Amniotic epithelial cell (primary cell): ENCODE results near the gene EEF1AKMT4.
"Not testable (repeated sequence)": the region's sequence is repeated elsewhere in the genome, so short reads cannot be mapped to it uniquely, and the experiment has no call there.

Source experiments
- DNase-seq: peaks from one replicate; pipeline ENCODE4 v3.0.0-alpha.2; 2010; ENCODE audit warnings: low read depth

Gene EEF1AKMT4

GRCh38 chr3:184260724-184261269 lies 11.3 kb downstream of the EEF1AKMT4 start:
- DNase-seq: no peak

DNA sequence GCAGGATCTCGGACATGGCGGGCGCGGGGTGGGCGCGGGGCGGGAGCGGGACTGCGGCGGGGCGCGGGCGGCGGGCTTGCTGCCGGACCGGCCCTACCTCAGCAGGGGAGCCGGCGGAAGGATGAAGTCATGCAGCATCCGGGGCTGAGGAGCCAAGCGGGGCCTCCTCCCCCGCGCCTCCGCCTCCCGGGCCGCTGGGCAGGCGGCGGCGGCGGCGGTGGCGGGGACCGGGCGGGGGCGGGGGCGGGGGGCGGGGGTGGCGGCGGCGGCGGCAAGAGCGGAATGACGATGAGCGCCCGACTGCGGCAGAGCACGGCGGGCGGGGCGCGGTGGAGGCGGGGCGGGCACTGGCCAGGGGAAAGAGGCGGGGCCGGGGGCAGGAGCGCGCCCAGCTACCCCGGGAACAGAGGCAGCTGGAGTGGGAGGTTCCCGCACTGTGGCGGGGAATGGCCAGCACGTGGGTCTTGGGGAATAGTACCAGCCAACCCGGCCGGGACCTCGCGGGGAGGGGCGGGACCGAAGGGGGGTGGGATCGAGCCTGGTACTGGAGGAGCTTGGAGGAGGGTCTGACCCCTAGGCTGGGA lies 11.9 kb downstream of the EEF1AKMT4 start, which contains the start of gene CAMK2N2:
CAMK2N2 (minus strand) TSS at position 284 of the 584 bp plus-strand sequence; CDS start at position 16, 268 bp downstream.
- DNase-seq: peak; percentile 73

DNA sequence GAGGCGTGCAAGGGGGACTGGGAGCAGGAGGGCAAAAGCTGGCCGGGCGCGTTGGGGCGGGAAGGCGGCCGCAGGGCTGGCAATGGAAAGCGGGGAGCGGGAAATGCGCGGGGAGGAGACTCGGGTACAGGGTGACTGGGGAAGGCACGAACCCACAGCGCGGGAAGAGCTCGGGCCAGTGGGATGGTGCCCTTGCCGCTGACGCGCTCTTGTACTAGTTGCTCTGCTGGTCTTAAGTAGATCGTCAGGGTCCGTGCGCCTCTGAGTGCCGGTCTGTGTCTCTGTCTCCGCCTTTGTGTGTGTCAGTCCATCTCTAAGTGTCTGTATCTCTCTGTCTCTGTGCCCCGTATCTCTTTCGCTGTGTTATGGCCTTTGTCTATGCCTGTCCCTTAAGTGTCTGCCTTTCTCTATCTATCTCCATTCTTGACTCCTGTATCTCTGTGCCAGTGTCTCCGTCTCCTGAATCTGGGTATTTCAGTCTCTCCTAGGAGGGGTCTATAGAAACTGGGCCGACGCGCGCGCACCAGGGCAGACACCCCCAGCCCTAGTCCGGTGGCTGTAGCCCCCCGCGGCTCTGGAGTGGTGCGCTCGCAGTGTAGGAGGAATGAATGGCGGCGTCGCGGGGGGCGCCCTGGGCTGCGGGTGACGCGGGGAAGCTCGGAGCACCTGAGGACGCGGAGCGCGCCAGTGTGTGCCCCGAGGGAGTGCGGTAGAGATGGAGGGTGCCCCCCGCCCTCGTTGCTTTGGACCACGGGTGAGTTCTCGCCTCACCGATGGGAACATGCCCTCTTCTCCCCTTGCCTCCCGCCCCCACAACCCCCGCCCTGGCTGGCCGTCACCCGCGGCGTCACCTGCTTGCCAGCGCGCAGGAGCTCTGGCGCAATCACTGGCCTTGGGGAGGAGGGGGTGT lies 12.6 kb downstream of the EEF1AKMT4 start:
- peak; percentile 44 for DNase-seq

GRCh38 chr3:184262764-184263179 lies 13.3 kb downstream of the EEF1AKMT4 start:
- no peak for DNase-seq

- not testable (repeated sequence) for DNase-seq
Observed at GRCh38 chr3:184267249-184267648, 17.8 kb downstream of the EEF1AKMT4 start.

DNA sequence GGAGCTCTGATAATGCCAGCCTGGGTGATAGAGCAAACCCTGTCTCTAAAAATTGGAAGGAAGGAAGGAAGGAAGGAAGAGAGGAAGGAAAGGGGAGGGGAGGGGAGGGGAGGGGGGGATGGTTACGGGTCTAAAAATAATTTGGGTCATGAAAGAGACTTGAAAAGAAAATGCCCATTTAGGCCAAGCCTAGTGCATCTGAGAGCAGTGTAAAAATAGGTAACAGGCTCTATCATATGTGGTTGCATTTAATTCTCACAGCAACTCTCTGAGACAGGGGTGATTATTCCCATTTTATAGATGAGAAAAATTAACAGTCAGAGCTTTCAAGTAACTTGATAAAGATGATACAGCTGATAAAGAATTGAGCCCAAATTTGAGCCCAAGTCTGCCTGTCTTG lies 22.8 kb downstream of the EEF1AKMT4 start:
- no peak for DNase-seq

- no peak for DNase-seq
Observed at GRCh38 chr3:184275381-184275701, 25.9 kb downstream of the EEF1AKMT4 start.

GRCh38 chr3:184275961-184276910 lies 26.8 kb downstream of the EEF1AKMT4 start, which contains the start of gene ECE2:
TSS of gene ECE2 (plus strand) at chr3:184276022. CDS start at chr3:184276154, 132 bp downstream.
- DNase-seq: no peak

DNA sequence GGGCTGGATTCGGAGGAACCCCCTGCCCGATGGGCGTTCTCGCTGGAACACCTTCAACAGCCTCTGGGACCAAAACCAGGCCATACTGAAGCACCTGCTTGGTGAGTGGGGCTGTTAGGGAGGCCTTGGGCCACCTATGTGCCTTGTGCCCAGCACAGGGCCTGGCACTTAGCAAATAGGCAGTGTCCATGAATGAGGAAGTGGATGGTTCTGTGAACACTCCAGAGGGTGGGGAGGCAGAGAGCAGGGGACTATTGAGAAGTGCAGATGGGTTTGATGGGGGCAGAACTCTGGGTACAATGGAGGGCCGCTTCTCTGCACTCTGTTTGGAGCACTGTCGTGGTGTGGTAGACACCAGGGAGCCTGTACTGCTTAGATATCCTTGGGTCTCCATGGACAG lies 27.9 kb downstream of the EEF1AKMT4 start:
- DNase-seq: no peak

- DNase-seq: no peak
Observed at GRCh38 chr3:184282941-184283340, 33.5 kb downstream of the EEF1AKMT4 start.

DNA sequence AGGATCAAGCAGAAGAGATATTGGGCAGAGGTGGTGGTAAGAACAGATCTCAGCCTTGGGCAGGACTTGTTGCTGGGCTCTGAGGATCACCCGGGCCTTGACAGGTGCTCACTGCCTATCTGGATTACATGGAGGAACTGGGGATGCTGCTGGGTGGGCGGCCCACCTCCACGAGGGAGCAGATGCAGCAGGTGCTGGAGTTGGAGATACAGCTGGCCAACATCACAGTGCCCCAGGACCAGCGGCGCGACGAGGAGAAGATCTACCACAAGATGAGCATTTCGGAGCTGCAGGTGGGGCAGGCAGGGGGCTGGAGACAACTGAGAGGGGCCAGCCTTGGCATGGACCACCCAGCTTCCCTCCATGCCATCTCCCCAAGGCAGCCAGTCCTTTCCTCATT lies 34.2 kb downstream of the EEF1AKMT4 start:
- DNase-seq: no peak

- peak; percentile 80 for DNase-seq
Observed at GRCh38 chr3:184284696-184285095, 35.2 kb downstream of the EEF1AKMT4 start.

DNA sequence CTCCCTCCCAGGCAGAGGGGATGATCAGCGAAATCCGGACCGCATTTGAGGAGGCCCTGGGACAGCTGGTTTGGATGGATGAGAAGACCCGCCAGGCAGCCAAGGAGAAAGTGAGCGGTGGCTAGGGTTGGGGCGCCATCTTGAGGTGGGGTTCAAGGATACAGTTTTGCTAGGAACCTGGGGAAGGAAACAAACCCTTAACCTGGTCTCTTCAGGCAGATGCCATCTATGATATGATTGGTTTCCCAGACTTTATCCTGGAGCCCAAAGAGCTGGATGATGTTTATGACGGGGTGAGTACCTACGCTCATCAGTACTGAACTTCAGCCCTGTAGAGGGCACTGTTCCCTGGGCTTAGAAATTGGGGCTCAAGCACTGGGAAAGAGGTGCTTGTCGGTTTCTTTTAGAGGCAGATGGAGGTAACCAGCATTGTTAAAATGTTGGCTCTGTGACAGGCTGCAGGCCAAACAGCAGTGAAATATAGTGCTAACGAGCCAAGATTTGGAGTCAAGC lies 40.0 kb downstream of the EEF1AKMT4 start:
- DNase-seq: peak; percentile 34

DNA sequence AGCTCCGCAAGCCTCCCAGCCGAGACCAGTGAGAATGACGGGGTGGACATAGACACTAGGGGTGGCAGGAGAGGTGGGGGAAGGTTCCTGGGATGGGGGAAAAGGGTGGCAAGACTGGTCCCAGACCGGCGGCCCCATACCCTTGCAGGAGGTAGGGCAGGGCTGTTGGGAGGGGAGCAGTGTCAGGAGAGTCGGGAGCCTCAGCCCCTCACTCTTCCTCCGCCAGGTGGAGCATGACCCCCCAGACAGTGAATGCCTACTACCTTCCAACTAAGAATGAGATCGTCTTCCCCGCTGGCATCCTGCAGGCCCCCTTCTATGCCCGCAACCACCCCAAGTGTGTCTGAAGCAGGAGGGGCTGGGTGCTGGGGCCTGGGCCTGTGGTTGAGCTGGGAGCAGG lies 40.9 kb downstream of the EEF1AKMT4 start:
- DNase-seq: no peak

- no peak for DNase-seq
Observed at GRCh38 chr3:184291044-184291737, 41.7 kb downstream of the EEF1AKMT4 start.

DNA sequence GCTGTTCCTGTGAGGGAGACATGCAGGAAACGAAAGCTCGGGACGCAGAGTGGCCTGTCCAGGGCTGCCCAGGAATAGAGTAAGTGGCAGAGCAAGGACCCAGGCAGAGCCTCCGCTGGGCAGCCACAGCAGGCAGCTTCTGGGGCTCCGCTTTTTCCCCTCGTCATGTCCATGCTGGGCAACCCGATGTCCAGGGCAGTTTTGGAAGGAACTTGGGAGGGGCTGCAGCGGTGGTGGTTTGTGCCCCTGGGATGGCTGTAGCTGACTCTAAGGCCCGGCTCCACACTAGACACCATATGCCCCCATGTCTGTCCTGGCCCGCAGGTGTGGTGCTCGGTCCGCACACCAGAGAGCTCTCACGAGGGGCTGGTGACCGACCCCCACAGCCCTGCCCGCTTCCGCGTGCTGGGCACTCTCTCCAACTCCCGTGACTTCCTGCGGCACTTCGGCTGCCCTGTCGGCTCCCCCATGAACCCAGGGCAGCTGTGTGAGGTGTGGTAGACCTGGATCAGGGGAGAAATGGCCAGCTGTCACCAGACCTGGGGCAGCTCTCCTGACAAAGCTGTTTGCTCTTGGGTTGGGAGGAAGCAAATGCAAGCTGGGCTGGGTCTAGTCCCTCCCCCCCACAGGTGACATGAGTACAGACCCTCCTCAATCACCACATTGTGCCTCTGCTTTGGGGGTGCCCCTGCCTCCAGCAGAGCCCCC lies 42.4 kb downstream of the EEF1AKMT4 start:
- DNase-seq: no peak

- no peak for DNase-seq
Observed at GRCh38 chr3:184295771-184296170, 46.3 kb downstream of the EEF1AKMT4 start.

DNA sequence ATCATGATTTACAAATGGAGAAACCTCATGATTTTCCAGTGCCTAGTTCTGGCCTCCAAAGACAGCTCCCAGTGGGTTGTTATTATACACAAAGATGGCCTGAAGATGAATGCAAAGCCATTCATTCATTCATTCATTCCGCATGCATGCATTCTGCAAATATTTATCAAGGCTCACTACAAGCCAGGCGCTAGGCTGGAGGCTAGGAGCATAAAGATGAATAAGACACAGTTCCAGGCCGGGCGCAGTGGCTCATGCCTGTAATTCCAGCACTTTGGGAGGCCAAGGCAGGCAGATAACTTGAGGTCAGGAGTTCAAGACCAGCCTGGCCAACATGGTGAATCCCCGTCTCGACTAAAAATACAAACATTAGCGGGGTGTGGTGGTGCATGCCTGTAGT lies 47.1 kb downstream of the EEF1AKMT4 start:
- DNase-seq: no peak

DNA sequence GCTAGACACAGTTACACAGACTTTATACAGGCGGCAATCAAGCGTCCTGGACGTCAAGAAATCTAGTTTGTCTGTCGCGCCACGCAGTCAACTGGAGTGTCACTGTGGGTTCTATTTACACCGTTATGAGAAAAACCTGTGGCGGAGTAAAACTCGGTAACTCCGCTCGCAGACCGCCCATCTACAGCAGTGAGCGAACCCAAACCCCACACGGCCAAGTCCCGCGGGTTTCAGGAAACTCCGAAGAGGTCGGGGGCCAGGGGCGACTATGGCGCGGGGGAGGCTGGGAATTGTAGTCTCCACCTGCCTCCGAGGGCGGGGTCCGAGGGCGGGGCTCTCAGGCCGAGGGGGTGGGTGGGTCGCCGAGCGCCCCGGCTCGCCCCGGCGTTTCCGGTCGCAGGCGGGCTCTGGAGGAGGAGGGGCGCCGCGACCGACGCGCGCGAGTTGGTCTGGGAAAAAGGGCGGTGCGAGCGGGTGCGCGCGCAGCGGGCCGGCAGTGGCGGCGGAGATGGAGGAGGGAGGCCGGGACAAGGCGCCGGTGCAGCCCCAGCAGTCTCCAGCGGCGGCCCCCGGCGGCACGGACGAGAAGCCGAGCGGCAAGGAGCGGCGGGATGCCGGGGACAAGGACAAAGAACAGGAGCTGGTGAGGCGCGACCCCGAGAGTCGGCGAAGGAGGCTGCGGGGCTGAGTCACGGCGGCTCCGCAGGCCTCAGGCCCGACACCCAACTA lies 49.5 kb downstream of the EEF1AKMT4 start, which contains the start of gene PSMD2:
PSMD2 (plus strand) TSS at position 483 of the 729 bp plus-strand sequence; CDS start at position 509, 26 bp downstream.
- DNase-seq: peak; percentile 93
